GM21526 (cell line): ENCODE data around the gene VCAN.

Experiments used
- ATAC-seq: cut with Tn5 transposase; IDR thresholded peaks from one replicate; pipeline ENCODE4 v1.9.1; 2021; ENCODE audit warnings: moderate library complexity; ENCODE audit not compliant: unreplicated experiment, low FRiP score

Gene VCAN

GRCh38 chr5:83527722-83528438 is 56.3 kb downstream of the VCAN start:
- no peak for ATAC-seq

GRCh38 chr5:83528439-83528769 is 56.9 kb downstream of the VCAN start:
- ATAC-seq: no peak

GRCh38 chr5:83530193-83530592 is 58.6 kb downstream of the VCAN start:
- no peak for ATAC-seq

- no peak for ATAC-seq
Observed at GRCh38 chr5:83531661-83532060, 60.1 kb downstream of the VCAN start.

- peak; percentile 86 for ATAC-seq
Observed at GRCh38 chr5:83538786-83539462, 67.4 kb downstream of the VCAN start.

GRCh38 chr5:83539463-83539790 is 67.9 kb downstream of the VCAN start:
- ATAC-seq: no peak

- no peak for ATAC-seq
Observed at GRCh38 chr5:83540105-83540504, 68.6 kb downstream of the VCAN start.

- no peak for ATAC-seq
Observed at GRCh38 chr5:83540783-83541182, 69.2 kb downstream of the VCAN start.

GRCh38 chr5:83542839-83543238 is 71.3 kb downstream of the VCAN start:
- ATAC-seq: no peak

GRCh38 chr5:83543898-83544297 is 72.4 kb downstream of the VCAN start:
- ATAC-seq: no peak

GRCh38 chr5:83547161-83547560 is 75.6 kb downstream of the VCAN start:
- no peak for ATAC-seq

- no peak for ATAC-seq
Observed at GRCh38 chr5:83547889-83548288, 76.3 kb downstream of the VCAN start.

GRCh38 chr5:83548581-83548980 is 77.0 kb downstream of the VCAN start:
- no peak for ATAC-seq

- no peak for ATAC-seq
Observed at GRCh38 chr5:83549076-83549475, 77.5 kb downstream of the VCAN start.

GRCh38 chr5:83549674-83550073 is 78.1 kb downstream of the VCAN start:
- ATAC-seq: no peak

- ATAC-seq: no peak
Observed at GRCh38 chr5:83551821-83552220, 80.3 kb downstream of the VCAN start.

GRCh38 chr5:83552275-83552674 is 80.7 kb downstream of the VCAN start:
- ATAC-seq: no peak

- ATAC-seq: no peak
Observed at GRCh38 chr5:83553000-83553486, 81.5 kb downstream of the VCAN start.

GRCh38 chr5:83554133-83554532 is 82.6 kb downstream of the VCAN start:
- no peak for ATAC-seq

- ATAC-seq: no peak
Observed at GRCh38 chr5:83554686-83555085, 83.1 kb downstream of the VCAN start.

- no peak for ATAC-seq
Observed at GRCh38 chr5:83555263-83555662, 83.7 kb downstream of the VCAN start.

- no peak for ATAC-seq
Observed at GRCh38 chr5:83556190-83556589, 84.6 kb downstream of the VCAN start.
